ENCODE results near the gene C5orf52. TPM values are rescaled to one million over a fixed set of nuclear protein-coding genes. Genes with fewer than 3 reads are reported as not detected.

The C5orf52 gene
- total RNA-seq, 1 experiment from 2014 or later, result not detected

- H3K9ac ChIP-seq (ENCODE audit: extremely low read depth, insufficient read length, low read length), result no peak overlapping the region
- H3K4me3 Mint-ChIP-seq, result no peak overlapping the region
- H2AK5ac ChIP-seq (ENCODE audit: insufficient read length, low read length), result no peak overlapping the region
- H3K4me1 Mint-ChIP-seq, result peaks cover 3 to 7% of the 10 kb centered on the region in 2 experiments; a peak in 2 of 4 replicates
- H2BK120ac ChIP-seq (ENCODE audit: low read depth, low read length, poor library complexity, severe bottlenecking), result no peak overlapping the region
- no peak overlapping the region for H3K4me2 ChIP-seq (ENCODE audit: insufficient read depth, insufficient read length, low read length)
- DNase-seq, result no peak
- H3K9me3 Mint-ChIP-seq, result peaks cover 2 to 6% of the 10 kb centered on the region in 2 experiments; a peak in 4 of 5 replicates
- WGBS (ENCODE audit: extremely low coverage, insufficient read length, low lambda C conversion rate), result no CpG with 5 or more reads among the region's 4 CpGs
- no peak overlapping the region for H3K4ac ChIP-seq (ENCODE audit: low read depth, low read length)
- H3K27me3 ChIP-seq (ENCODE audit: insufficient read depth, low read length), result no peaks in the 10 kb centered on the region
- peak; percentile 59 for TF ChIP-seq CTCF (conservative IDR thresholded peaks at IDR 0.05)
- no peak overlapping the region for H2BK20ac ChIP-seq (ENCODE audit: low read depth, low read length, poor library complexity, severe bottlenecking)
- no peaks in the 10 kb centered on the region; the same call in 1 of the 2 replicates for H3K4me1 ChIP-seq (ENCODE audit: insufficient read depth, low read length)
- H4K5ac ChIP-seq (ENCODE audit: insufficient read length, low read depth, low read length), result no peak overlapping the region
- no peak overlapping the region for H3K56ac ChIP-seq (ENCODE audit: insufficient read length, low read depth, low read length)
- peaks cover under 1% of the 10 kb centered on the region; the same call in 1 of the 2 replicates for H3K27me3 Mint-ChIP-seq (ENCODE audit: low read depth)
- no peak overlapping the region for H3K14ac ChIP-seq (ENCODE audit: insufficient read depth, low read length)
- H3K27ac ChIP-seq (ENCODE audit: insufficient read length, low read depth, low read length), result no peak overlapping the region
- no peaks in the 10 kb centered on the region for H3K9me3 ChIP-seq (ENCODE audit: control insufficient read depth, low read depth, low read length)
- no peaks in the 10 kb centered on the region for H3K23me2 ChIP-seq (ENCODE audit: insufficient read length, low read depth, low read length, poor library complexity, severe bottlenecking)
- no peak overlapping the region for H4K8ac ChIP-seq (replicated peaks; ENCODE audit: insufficient read length, low read depth, low read length)
- no peak overlapping the region for H2BK5ac ChIP-seq (ENCODE audit: insufficient read length, low read length)
- H3T11ph ChIP-seq (ENCODE audit: low read length), result no peak overlapping the region
- H3K36me3 Mint-ChIP-seq (ENCODE audit: insufficient read depth in 1 of 3, low read depth in 3 of 3), result peaks cover 3 to 9% (median 6%) of the 10 kb centered on the region in 3 experiments
- no peak overlapping the region for H2BK12ac ChIP-seq (ENCODE audit: insufficient read length, low read depth, low read length)
- H3K79me2 ChIP-seq (ENCODE audit: insufficient read depth, low read length), result no peaks in the 10 kb centered on the region
- no peak overlapping the region for H3K27ac Mint-ChIP-seq
- H4K91ac ChIP-seq (ENCODE audit: insufficient read length, low read depth, low read length), result no peak overlapping the region
- no peak overlapping the region for H2BK15ac ChIP-seq (ENCODE audit: low read depth, low read length)
- no peak overlapping the region for H3K23ac ChIP-seq (ENCODE audit: insufficient read length, low read depth, low read length)
- no peaks in the 10 kb centered on the region for H3K79me1 ChIP-seq (ENCODE audit: insufficient read depth, low read depth, low read length, poor library complexity, severe bottlenecking)
- no peak overlapping the region for H3K18ac ChIP-seq (ENCODE audit: insufficient read length, low read depth, low read length)
- no peak overlapping the region for H2AFZ ChIP-seq (ENCODE audit: low read length)
- H4K20me1 ChIP-seq (ENCODE audit: control insufficient read depth, insufficient read depth, insufficient read length), result no peaks in the 10 kb centered on the region
Measured at GRCh38 chr5:157718519-157718918, 47.2 kb downstream of the C5orf52 start.

Data from H9 (cell line).